Midbrain (tissue), 1 donor: ENCODE results near the gene CPNE5.

Experiments
- DNase-seq: peaks from one replicate; lab custom pipeline; 2025; lab: John Stamatoyannopoulos, UW

The CPNE5 gene

GRCh38 chr6:36760685-36761435 is 78.4 kb downstream of the CPNE5 start:
- DNase-seq: peak; percentile 59

GRCh38 chr6:36759148-36759759 is 80.0 kb downstream of the CPNE5 start:
- peak; percentile 82 for DNase-seq

- DNase-seq: no peak
Observed at GRCh38 chr6:36758516-36759147, 80.6 kb downstream of the CPNE5 start.

- DNase-seq: no peak
Observed at GRCh38 chr6:36757943-36758508, 81.2 kb downstream of the CPNE5 start.

GRCh38 chr6:36757206-36757605 is 82.0 kb downstream of the CPNE5 start:
- DNase-seq: no peak

GRCh38 chr6:36756786-36757185 is 82.5 kb downstream of the CPNE5 start:
- no peak for DNase-seq

GRCh38 chr6:36755435-36756348 is 83.6 kb downstream of the CPNE5 start:
- DNase-seq: no peak

- DNase-seq: no peak
Observed at GRCh38 chr6:36754582-36755434, 84.4 kb downstream of the CPNE5 start.

GRCh38 chr6:36753671-36754405 is 85.4 kb downstream of the CPNE5 start:
- no peak for DNase-seq

GRCh38 chr6:36752886-36753506 is 86.2 kb downstream of the CPNE5 start:
- DNase-seq: no peak

- DNase-seq: no peak
Observed at GRCh38 chr6:36752187-36752885, 86.9 kb downstream of the CPNE5 start.

GRCh38 chr6:36751833-36752186 is 87.4 kb downstream of the CPNE5 start:
- DNase-seq: no peak

- no peak for DNase-seq
Observed at GRCh38 chr6:36751091-36751490, 88.2 kb downstream of the CPNE5 start.

GRCh38 chr6:36749829-36750489 is 89.3 kb downstream of the CPNE5 start:
- no peak for DNase-seq

GRCh38 chr6:36746251-36746650 is 93.0 kb downstream of the CPNE5 start:
- no peak for DNase-seq

- no peak for DNase-seq
Observed at GRCh38 chr6:36745836-36746235, 93.4 kb downstream of the CPNE5 start.

- no peak for DNase-seq
Observed at GRCh38 chr6:36745283-36745682, 94.0 kb downstream of the CPNE5 start.

GRCh38 chr6:36744304-36744673 is 95.0 kb downstream of the CPNE5 start:
- DNase-seq: no peak
